Islet precursor cell (in vitro differentiated cells): ENCODE data around the gene CLECL1.
"Not testable (repeated sequence)": the region's sequence is repeated elsewhere in the genome, so short reads cannot be mapped to it uniquely, and the experiment has no call there.

Source experiments
- DNase-seq: peaks from one replicate; pipeline ENCODE4 v3.0.0-alpha.2; 2018

The CLECL1 gene

DNA sequence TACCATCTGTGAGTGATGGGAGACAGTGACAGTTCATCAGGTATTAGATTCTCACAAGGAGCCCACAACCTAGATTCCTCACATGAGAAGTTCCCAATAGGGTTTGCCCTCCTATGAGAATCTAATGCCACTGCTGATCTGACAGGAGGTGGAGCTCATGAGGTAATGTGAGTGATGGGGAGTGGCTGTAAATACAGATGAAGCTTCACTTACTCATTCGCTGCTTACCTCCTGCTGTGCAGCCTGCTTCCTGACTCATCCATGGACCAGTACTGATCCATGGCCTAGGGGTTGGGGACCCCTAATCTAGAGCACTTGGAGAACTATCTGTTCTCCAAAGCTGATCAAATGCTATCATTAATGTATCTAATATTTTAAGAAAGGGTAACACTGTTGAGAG is 45.7 kb downstream of the CLECL1 start:
- peak; percentile 58 for DNase-seq

DNA sequence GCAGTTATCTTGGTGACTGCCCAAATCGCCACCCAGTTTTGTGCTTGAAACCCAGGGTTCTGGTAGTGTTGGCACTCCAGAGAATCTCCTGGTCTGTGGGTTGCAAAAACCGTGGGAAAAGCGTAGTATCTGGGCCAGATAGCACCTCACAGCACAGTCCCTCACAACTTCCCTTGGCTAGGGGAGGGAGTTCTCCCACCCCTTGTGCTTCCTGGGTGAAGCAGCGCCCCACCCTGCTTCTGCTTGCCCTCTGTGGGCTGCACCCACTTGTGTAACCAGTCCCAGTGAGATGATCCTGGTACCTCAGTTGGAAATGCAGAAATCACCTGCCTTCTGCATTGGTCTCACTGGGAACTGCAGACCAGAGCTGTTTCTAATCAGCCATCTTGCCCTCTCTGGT is 47.0 kb downstream of the CLECL1 start:
- DNase-seq, result no peak

DNA sequence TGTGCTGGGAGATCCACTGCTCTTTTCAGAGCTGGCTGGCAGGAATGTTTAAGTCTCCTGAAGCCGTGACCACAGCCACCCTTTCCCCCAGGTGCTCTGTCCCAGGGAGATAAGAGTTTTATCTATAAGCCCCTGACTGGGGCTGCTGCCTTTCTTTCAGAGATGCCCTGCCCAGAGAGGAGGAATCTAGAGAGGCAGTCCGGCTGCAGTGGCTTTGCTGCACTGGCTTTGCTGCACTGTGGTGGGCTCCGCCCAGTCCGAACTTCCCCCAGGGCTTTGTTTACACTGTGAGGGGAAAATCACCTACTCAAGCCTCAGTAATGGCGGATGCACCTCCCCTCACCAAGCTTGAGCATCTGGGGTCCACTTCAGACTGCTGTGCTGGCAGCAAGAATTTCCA is 47.5 kb downstream of the CLECL1 start:
- peak; percentile 59 for DNase-seq

- DNase-seq, result not testable (repeated sequence)
Measured at GRCh38 chr12:9682949-9683348, 49.9 kb downstream of the CLECL1 start.

DNA sequence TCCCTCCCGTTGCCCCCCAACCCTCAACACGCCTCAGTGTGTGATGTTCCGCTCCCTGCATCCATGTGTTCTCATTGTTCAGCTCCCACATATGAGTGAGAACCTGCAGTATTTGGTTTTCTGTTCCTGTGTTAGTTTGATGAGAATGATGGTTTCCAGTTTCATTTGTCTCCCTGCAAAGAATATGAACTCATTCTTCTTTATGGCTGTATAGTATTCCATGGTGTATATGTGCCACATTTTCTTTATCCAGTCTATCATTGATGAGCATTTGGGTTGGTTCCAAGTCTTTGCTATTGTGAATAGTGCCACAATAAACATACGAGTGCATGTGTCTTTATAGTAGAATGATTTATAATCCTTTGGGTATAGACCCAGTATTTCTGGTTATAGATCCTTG is 50.4 kb downstream of the CLECL1 start:
- not testable (repeated sequence) for DNase-seq

GRCh38 chr12:9674226-9674590 is 58.7 kb downstream of the CLECL1 start:
- DNase-seq, result no peak

DNA sequence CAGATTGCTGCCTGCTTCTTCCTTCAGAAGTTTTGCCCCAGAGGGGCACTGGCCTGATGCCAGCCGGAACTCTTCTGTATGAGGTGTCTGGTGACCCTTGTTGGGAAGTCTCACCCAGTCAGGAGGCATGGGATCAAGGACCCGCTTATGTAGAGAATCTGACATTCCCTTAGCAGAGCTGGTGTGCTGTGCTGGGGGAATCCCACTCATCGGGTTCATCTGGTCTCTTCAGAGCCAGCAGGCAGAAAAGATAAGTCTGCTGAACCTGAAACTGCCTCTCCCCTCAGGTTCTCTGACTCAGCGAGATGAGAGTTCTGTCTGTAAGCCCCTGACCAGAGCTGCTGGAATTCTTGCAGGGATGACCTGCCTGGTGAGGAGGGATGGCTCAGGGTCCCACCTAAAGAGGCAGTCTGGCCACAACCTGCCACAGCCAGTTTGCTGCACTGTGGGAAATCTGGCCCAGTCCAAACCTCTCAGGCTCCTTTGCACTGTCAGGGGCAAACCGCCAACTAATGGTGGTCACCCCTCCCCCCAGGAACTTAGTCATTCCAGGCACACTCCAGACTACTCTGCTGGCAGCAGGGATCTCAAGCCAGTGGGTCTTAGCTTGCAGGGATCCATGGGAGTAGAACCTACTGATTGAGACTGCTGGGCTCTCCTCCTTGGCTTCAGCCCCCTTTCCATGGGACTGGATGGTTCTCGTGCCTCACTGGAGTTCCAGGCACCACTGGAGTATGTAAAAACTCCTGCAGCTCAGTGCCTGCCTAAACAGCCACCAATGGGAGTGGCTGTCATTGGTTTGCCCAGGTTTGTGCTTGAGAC is 59.3 kb downstream of the CLECL1 start:
- peak; percentile 98 for DNase-seq
